Measurements from ENCODE around the gene COL13A1. TPM values are rescaled to one million over a fixed set of nuclear protein-coding genes. Genes with fewer than 3 reads are reported as not detected.

COL13A1 gene
- total RNA-seq, 1 donor from 2014 or later, result 0.86 TPM

GRCh38 chr10:69892816-69893215 is 91.1 kb downstream of the COL13A1 start:
- Mint-ChIP-seq H3K27ac (ENCODE audit: unreplicated experiment) (no peak overlapping the region), H3K9me3 (ENCODE audit: unreplicated experiment) (peaks cover 5% of the 10 kb centered on the region), H3K27me3 (ENCODE audit: low read depth, unreplicated experiment) (peaks cover 44% of the 10 kb centered on the region), H3K4me1 (ENCODE audit: low read depth, unreplicated experiment) (peaks cover 8% of the 10 kb centered on the region), H3K36me3 (ENCODE audit: low read depth, unreplicated experiment) (no peaks in the 10 kb centered on the region), H3K4me3 (ENCODE audit: unreplicated experiment) (no peak overlapping the region)
- H3K27ac ChIP-seq (ENCODE audit: low read depth, low read length), result no peak overlapping the region
- H3K4me2 ChIP-seq (ENCODE audit: low read length), result no peak overlapping the region
- DNase-seq (ENCODE audit: low read depth) (no peak), FAIRE-seq (no peak)
- no peak overlapping the region for H2AFZ ChIP-seq (ENCODE audit: low read depth, low read length)
- H3K4me1 ChIP-seq (ENCODE audit: insufficient read depth, low read length), result peaks cover 10% of the 10 kb centered on the region
- H3K9ac ChIP-seq (ENCODE audit: low read length), result no peak overlapping the region
- TF ChIP-seq CTCF (IDR thresholded peaks at IDR 0.05; ENCODE audit: insufficient read depth, low read depth, low read length), result no peak
- no peak for TF ChIP-seq EZH2 (IDR thresholded peaks at IDR 0.05; ENCODE audit: insufficient read depth, low read length)
- no peak overlapping the region for H3K4me3 ChIP-seq (ENCODE audit: insufficient read depth, low read depth, low read length)
- no peaks in the 10 kb centered on the region for H3K79me2 ChIP-seq (ENCODE audit: insufficient read depth, low read length)
- H3K27me3 ChIP-seq (ENCODE audit: insufficient read depth, low read length), result no peaks in the 10 kb centered on the region
- H4K20me1 ChIP-seq (ENCODE audit: insufficient read depth, low read length), result no peaks in the 10 kb centered on the region
- H3K36me3 ChIP-seq (ENCODE audit: insufficient read depth, low read length), result peaks cover 2% of the 10 kb centered on the region
- H3K9me3 ChIP-seq (ENCODE audit: insufficient read depth, low read depth, low read length), result no peaks in the 10 kb centered on the region

GRCh38 chr10:69893271-69893900 is 91.7 kb downstream of the COL13A1 start:
- Histone ChIP-seq H3K4me3 (ENCODE audit: insufficient read depth, low read depth, low read length) (no peak overlapping the region), H3K9me3 (ENCODE audit: insufficient read depth, low read depth, low read length) (no peaks in the 10 kb centered on the region), H3K36me3 (ENCODE audit: insufficient read depth, low read length) (peaks cover 2% of the 10 kb centered on the region), H3K4me2 (ENCODE audit: low read length) (no peak overlapping the region), H3K9ac (ENCODE audit: low read length) (no peak overlapping the region), H3K27me3 (ENCODE audit: insufficient read depth, low read length) (no peaks in the 10 kb centered on the region), H2AFZ (ENCODE audit: low read depth, low read length) (no peak overlapping the region), H3K27ac (ENCODE audit: low read depth, low read length) (no peak overlapping the region), H3K4me1 (ENCODE audit: insufficient read depth, low read length) (peaks cover 10% of the 10 kb centered on the region), H4K20me1 (ENCODE audit: insufficient read depth, low read length) (no peaks in the 10 kb centered on the region), H3K79me2 (ENCODE audit: insufficient read depth, low read length) (no peaks in the 10 kb centered on the region)
- Mint-ChIP-seq H3K27me3 (ENCODE audit: low read depth, unreplicated experiment) (peaks cover 45% of the 10 kb centered on the region), H3K27ac (ENCODE audit: unreplicated experiment) (no peak overlapping the region), H3K36me3 (ENCODE audit: low read depth, unreplicated experiment) (no peaks in the 10 kb centered on the region), H3K4me1 (ENCODE audit: low read depth, unreplicated experiment) (peaks cover 8% of the 10 kb centered on the region), H3K9me3 (ENCODE audit: unreplicated experiment) (peaks cover 5% of the 10 kb centered on the region), H3K4me3 (ENCODE audit: unreplicated experiment) (no peak overlapping the region)
- TF ChIP-seq EZH2 (IDR thresholded peaks at IDR 0.05; ENCODE audit: insufficient read depth, low read length) (no peak), CTCF (IDR thresholded peaks at IDR 0.05; ENCODE audit: insufficient read depth, low read depth, low read length) (no peak)
- DNase-seq (ENCODE audit: low read depth), result no peak
- no peak for FAIRE-seq

- peaks cover 8% of the 10 kb centered on the region for H3K4me1 Mint-ChIP-seq (ENCODE audit: low read depth, unreplicated experiment)
- Histone ChIP-seq H3K9ac (ENCODE audit: low read length) (no peak overlapping the region), H2AFZ (ENCODE audit: low read depth, low read length) (no peak overlapping the region), H4K20me1 (ENCODE audit: insufficient read depth, low read length) (no peaks in the 10 kb centered on the region), H3K79me2 (ENCODE audit: insufficient read depth, low read length) (no peaks in the 10 kb centered on the region), H3K27ac (ENCODE audit: low read depth, low read length) (no peak overlapping the region), H3K4me2 (ENCODE audit: low read length) (no peak overlapping the region), H3K9me3 (ENCODE audit: insufficient read depth, low read depth, low read length) (no peaks in the 10 kb centered on the region), H3K4me3 (ENCODE audit: insufficient read depth, low read depth, low read length) (no peak overlapping the region), H3K36me3 (ENCODE audit: insufficient read depth, low read length) (peaks cover 2% of the 10 kb centered on the region), H3K27me3 (ENCODE audit: insufficient read depth, low read length) (no peaks in the 10 kb centered on the region), H3K4me1 (ENCODE audit: insufficient read depth, low read length) (peaks cover 10% of the 10 kb centered on the region)
- DNase-seq (ENCODE audit: low read depth), result no peak
- TF ChIP-seq EZH2 (IDR thresholded peaks at IDR 0.05; ENCODE audit: insufficient read depth, low read length), result no peak
- no peak for TF ChIP-seq CTCF (IDR thresholded peaks at IDR 0.05; ENCODE audit: insufficient read depth, low read depth, low read length)
- peaks cover 5% of the 10 kb centered on the region for H3K9me3 Mint-ChIP-seq (ENCODE audit: unreplicated experiment)
- FAIRE-seq, result no peak
- peaks cover 48% of the 10 kb centered on the region for H3K27me3 Mint-ChIP-seq (ENCODE audit: low read depth, unreplicated experiment)
- H3K36me3 Mint-ChIP-seq (ENCODE audit: low read depth, unreplicated experiment), result no peaks in the 10 kb centered on the region
- no peak overlapping the region for H3K27ac Mint-ChIP-seq (ENCODE audit: unreplicated experiment)
- H3K4me3 Mint-ChIP-seq (ENCODE audit: unreplicated experiment), result no peak overlapping the region
Observed at GRCh38 chr10:69894156-69894555, 92.5 kb downstream of the COL13A1 start.

Data from astrocyte (in vitro differentiated cells and primary cell).